NB4 (cell line): Measurements from ENCODE around the gene DBF4B.

ENCODE experiments used
- MYC ChIP-seq: IDR thresholded peaks from 2 replicates; pipeline ENCODE4 v1.6.1; 2011; ENCODE audit warnings: low read depth, low read length
- POLR2A ChIP-seq: IDR thresholded peaks from 2 replicates; pipeline ENCODE4 v1.6.1; 2011; ENCODE audit warnings: mild to moderate bottlenecking; ENCODE audit not compliant: insufficient read length; ENCODE audit errors: extremely low read depth
- TF ChIP-seq, protein P1 (sequence below): IDR thresholded peaks from one replicate; pipeline ENCODE4 v1.5.1; 2012; ENCODE audit warnings: low read depth, low read length
- TF ChIP-seq, protein P2 (sequence below): IDR thresholded peaks from 2 replicates; pipeline ENCODE4 v1.6.1; 2011; ENCODE audit warnings: low read depth, low read length

DNA sequence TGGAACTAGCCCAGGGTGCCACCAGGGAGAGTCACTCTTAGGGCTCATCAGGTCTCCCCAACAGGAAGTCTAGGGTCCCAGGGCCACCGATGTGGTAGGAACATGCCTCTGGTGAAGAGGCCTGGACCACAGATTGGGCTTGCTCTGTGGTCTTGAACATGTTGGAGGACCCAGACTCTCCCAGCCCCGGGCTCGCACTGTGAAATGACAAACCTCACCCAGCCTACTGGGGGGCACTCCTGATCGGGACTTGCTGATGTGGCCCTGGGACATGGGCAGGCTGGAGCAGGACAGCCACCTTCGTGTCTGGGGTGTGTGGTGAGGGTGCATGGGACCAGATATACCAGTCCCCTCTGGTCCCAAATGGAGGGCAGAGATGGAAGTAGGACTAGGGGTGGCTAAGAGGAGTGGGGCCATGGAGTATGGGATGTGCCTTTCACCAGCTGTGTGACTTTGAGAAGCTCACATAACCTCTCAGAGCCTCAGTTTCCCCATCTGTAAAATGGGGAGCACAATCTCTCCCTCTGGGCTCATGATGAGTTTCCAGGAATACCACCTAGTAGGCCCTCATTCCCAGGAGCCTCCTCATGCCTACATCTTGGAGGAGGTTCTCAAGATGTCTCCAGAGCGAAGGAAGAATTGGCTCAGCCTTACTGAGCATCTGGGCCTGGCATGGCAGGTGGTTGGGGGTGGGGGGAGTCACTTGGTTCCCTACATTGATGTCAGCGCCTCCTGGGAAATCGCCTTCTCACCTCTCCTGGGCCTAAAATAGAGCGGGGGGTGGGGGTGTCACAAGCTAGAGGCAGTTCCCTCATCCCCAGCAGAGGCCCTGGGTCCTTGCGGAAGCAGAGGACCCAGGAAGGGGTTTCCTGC is 48.8 kb downstream of the DBF4B start:
- TF ChIP-seq, protein P1, sequence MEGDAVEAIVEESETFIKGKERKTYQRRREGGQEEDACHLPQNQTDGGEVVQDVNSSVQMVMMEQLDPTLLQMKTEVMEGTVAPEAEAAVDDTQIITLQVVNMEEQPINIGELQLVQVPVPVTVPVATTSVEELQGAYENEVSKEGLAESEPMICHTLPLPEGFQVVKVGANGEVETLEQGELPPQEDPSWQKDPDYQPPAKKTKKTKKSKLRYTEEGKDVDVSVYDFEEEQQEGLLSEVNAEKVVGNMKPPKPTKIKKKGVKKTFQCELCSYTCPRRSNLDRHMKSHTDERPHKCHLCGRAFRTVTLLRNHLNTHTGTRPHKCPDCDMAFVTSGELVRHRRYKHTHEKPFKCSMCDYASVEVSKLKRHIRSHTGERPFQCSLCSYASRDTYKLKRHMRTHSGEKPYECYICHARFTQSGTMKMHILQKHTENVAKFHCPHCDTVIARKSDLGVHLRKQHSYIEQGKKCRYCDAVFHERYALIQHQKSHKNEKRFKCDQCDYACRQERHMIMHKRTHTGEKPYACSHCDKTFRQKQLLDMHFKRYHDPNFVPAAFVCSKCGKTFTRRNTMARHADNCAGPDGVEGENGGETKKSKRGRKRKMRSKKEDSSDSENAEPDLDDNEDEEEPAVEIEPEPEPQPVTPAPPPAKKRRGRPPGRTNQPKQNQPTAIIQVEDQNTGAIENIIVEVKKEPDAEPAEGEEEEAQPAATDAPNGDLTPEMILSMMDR, result no peak
- TF ChIP-seq, protein P2, sequence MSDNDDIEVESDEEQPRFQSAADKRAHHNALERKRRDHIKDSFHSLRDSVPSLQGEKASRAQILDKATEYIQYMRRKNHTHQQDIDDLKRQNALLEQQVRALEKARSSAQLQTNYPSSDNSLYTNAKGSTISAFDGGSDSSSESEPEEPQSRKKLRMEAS, result no peak
- TF ChIP-seq MYC (no peak), POLR2A (no peak)
